Measurements from ENCODE around the gene F2RL3.
"Not testable (repeated sequence)": the region's sequence is repeated elsewhere in the genome, so short reads cannot be mapped to it uniquely, and the experiment has no call there.

The F2RL3 gene

DNA sequence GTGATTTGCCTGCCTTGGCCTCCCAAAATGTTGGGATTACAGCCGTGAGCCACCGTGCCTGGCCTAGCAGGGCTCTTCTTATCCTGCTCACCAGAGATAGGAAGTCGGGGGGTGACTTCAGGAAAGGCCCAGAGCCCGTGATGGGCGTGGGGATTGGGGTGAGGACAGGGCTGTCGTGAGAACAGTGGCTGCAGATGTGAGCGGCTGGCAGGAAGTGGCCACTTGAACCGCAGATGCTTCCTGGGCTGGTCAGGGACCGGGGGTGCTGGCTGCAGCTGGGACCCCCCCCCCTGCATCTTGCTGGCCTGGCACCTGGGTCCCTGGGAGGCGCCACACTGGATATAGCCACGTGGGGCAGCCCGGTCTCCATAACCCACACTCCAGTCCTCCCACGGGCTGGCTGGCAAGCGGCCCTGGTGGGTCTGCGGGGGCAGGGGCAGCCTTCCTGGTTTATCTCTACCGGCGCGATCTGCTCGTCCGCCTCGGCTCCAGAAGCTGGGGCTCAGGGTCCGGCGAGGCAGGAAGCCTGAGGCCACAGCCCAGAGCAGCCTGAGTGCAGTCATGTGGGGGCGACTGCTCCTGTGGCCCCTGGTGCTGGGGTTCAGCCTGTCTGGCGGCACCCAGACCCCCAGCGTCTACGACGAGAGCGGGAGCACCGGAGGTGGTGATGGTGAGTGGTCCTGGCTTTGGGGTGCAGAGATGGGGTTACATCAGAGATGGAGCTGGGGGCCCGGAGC lies at the start of gene F2RL3:
Gene F2RL3, plus strand, starts transcription at position 371 of the 737 bp plus-strand sequence. Its CDS starts 191 bp downstream, at position 562.
- DNase-seq = no peak

DNA sequence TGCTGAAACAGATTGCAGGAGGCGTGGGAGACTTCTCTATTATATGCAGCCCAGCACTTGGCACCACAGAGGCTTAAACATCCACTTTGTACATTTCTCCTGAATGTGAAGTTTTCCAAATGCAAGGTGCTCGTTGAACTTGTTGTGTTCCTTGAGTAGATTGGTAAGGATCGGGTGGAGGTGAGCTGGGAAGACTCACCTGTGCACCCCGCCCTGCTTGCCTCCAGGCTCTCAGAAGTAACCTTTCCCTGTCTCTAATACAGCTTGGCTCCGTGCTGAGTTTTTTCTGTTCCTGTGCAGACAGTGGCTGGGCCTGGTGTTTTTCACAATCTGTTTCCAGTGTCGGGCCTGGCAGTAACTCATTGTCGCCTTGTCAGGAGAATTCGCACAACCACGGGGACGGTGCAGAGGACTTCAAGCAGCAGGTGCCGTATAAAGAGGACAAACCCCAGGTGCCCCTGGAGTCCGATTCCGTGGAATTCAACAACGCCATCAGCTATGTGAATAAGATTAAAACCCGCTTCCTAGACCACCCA lies 47.3 kb upstream of the F2RL3 start:
- no peak for DNase-seq

- no peak for DNase-seq
Measured at GRCh38 chr19:16846901-16847300, 41.9 kb upstream of the F2RL3 start.

DNA sequence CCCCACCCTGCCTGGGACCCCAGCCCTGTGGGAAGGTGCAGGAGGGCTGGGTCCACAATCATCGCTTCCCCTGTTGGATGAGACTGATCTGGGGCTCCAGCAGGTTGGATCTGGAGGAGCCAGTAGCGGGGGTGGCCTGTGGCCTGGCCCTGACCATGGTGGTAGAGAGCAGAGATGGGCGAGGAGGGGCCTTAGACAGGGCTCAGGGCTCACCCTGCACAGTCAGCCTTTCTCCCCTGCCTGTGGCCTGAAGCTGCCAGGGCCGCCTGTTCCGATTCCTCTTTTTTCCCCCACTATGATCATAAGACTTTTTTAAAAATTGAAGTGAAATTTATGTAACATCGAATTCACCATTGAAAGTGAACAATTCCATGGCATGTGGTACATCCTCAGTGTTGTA lies 41.4 kb upstream of the F2RL3 start:
- no peak for DNase-seq

GRCh38 chr19:16849168-16849567 lies 39.6 kb upstream of the F2RL3 start:
- no peak for DNase-seq

- no peak for DNase-seq
Measured at GRCh38 chr19:16850133-16850532, 38.7 kb upstream of the F2RL3 start.

DNA sequence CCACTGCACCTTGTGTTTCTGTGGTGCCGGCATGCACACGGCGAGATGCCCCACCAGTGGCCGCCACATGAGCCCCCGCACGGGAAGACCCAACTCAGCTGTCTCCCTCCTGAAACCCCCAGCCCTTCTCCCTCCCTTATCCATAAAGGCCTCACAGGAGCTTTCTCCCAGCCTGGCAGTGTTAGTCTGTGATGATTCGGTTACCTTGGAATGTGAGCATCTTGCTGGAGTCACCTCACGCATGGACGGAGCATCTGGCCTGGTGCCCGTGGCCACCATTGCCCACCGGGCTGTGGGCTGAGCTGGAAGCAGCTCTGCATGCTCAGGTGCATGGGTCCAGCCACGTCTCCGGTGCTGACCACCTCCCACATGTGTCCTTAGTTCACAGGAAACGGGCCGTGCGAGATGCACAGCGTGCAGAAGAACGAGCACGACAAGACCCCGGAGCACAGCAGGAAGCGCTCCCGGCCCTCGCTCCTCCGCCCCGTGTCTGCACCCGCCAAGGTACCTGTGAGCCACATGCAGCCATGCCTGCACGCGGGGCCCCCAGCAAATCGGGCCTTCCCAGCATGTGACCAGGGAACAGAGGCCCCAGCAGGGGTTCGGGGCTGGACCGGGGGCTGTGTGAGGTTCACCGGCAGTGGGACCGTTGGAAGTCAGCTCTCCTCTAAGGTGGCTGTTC lies 37.6 kb upstream of the F2RL3 start:
- DNase-seq = no peak

DNA sequence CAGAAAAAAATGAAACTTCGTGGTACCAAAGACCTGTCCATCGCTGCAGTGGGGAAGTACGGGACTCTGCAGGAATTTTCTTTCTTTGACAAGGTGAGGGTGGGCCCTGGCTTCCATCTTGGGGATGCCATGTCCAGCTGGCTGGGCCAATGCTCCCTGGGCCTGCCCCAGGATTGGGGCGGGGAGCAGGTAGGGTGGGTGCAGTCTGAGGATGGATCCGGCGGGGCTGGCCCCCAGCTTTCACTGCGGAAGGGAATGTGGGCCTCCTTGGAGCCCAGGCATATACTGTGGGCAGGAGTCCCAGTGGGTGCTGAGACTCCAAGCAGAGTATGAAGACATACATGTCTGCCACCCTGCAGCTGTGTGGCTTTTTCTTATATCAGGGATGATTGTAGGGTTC lies 35.7 kb upstream of the F2RL3 start:
- no peak for DNase-seq

GRCh38 chr19:16856091-16856490 lies 32.7 kb upstream of the F2RL3 start:
- DNase-seq = no peak

GRCh38 chr19:16859626-16860025 lies 29.2 kb upstream of the F2RL3 start:
- DNase-seq = no peak

DNA sequence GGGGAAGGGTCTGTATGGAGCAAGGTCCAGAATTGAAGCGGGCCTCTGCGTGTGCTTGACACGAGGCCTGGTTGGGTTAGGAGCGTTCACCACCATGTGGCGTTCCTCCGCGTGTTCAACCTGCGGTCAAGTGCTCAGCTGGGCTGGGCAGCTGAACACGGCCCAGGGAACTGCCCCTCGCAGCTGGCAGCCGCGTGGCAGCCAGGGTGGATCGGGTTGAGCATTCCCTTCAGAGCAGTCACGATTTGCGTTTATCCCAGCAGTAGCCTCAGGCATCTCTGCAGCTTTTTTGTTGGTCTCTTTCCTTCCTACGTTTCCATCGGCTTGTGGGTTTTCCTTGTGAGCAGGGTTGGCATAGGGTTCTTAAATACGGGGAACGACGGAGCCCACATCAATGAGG lies 28.7 kb upstream of the F2RL3 start:
- no peak for DNase-seq

GRCh38 chr19:16861011-16861410 lies 27.8 kb upstream of the F2RL3 start:
- no peak for DNase-seq

DNA sequence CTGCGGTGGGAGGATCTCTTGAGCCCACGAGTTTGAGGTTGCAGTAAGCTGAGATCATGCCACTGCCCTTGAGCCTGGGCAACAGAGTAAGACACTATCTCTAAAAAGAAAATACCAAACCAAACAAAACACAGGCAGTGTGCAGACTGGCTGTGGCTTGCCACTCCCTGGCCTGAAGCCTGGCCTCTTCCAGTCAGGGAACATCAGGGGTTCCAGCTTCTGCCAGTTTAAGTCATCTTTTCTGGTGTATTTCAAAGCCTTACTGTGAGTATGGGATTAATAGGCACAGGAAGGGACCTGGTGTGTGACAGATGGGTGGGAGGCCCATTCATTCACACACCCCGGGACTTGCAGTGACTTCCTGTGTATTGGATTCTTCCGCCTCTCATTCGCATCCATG lies 27.0 kb upstream of the F2RL3 start:
- DNase-seq = no peak

- DNase-seq = no peak
Measured at GRCh38 chr19:16862826-16863415, 25.9 kb upstream of the F2RL3 start.

- no peak for DNase-seq
Measured at GRCh38 chr19:16867211-16867610, 21.6 kb upstream of the F2RL3 start.

- no peak for DNase-seq
Measured at GRCh38 chr19:16868423-16869130, 20.2 kb upstream of the F2RL3 start.

DNA sequence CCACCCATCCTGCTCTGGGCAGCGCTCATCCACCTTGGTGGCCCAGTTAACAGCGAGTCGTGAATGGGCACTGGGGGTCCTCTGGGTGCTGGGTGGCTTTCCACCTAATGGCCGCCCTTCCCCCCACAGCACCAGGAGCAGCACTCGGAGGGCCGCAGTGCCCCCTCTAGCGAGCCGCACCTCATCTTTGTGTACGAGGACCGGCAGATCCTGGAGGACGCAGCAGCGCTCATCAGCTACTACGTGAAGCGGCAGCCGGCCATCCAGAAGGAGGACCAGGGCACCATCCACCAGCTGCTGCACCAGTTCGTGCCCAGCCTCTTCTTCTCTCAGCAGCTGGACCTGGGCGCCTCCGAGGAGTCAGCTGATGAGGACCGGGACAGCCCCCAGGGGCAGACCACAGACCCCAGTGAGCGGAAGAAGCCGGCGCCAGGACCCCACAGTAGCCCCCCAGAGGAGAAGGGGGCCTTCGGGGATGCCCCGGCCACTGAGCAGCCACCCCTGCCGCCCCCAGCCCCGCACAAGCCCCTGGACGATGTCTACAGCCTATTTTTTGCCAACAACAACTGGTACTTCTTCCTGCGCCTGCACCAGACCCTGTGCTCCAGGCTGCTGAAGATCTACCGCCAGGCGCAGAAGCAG lies 19.3 kb upstream of the F2RL3 start:
- DNase-seq = no peak

DNA sequence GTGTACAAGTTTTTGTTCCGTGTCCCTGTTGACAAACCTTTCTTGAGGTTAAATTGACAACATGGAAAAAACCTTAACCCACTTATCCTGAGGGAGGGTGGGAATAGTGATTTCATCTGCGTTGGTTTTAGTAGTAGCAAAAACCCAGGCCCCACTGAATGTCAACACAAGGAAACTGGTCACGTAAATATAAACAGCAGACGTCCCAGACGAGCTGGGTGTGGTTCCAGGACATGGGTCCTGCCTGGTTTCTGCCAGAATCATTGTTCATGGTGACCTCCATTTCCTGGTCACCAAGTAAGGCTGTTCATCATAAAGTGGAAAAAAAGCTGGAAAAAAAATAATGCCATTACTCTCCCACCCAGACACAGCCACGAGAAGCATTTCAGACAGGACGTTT lies 16.9 kb upstream of the F2RL3 start:
- no peak for DNase-seq

DNA sequence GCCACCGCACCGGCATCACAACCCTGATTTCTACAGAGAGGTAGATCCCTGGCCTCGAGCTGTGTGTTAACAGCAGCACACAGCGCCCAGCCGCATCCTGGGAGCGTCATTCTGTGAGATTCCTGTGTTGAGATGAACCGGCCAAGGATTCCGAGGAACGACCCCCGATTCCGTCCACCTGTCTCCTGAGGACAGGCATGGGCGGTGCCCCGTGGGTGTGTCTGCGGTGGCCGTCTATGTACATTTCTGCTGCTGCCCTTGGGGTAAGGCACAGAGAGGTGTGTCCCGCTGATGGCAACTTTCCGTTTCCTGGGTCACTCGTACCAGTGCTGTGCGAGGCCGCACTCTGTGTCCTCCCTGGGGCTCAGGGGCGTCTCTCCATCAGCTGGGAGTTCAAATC lies 16.1 kb upstream of the F2RL3 start:
- no peak for DNase-seq

DNA sequence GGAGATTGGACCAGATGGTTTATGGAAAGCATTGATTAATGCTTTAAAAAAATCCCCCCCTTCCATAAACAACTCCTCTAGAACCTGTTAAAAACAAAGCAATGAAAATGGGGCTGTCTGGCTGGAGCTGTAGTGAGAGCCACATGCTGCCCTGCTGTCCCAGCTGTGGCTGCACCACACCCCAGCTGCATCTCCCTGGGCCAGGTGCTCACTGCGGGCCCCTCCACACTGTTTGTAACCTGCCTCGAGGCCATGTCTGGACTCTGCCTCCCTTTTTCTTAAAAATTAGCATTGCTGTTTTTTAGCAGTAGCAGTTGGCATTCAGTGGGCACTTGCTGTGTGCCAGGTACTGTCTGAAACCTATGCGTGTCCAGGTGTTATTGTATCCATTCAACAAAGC lies 15.2 kb upstream of the F2RL3 start:
- DNase-seq = no peak

GRCh38 chr19:16874250-16874977 lies 14.4 kb upstream of the F2RL3 start:
- DNase-seq = no peak

DNA sequence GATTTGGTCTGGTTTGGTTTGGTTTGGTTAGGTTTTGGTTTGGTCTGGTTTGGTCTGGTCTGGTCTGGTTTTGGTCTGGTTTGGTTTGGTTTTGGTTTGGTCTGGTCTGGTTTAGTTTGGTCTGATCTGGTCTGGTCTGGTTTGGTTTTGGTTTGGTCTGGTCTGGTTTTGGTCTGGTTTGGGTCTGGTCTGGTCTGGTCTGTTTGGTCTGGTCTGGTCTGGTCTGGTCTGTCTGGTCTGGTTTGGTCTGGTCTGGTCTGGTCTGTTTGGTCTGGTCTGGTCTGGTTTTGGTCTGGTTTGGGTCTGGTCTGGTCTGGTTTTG lies 13.9 kb upstream of the F2RL3 start:
- not testable (repeated sequence) for DNase-seq

All from NCI-H1930 (cell line).